ENCODE measurements around the gene SOX21. TPM values are rescaled to one million over a fixed set of nuclear protein-coding genes. Genes with fewer than 3 reads are reported as not detected.
A peak's percentile ranks its signal among the peaks of the same experiment; 100 is the strongest.

SOX21 gene
- total and polyA plus RNA-seq, 10 of the 15 experiments (the other 5 are each of a cell fraction or from before 2014, with no cell fraction given), result not detected

DNA sequence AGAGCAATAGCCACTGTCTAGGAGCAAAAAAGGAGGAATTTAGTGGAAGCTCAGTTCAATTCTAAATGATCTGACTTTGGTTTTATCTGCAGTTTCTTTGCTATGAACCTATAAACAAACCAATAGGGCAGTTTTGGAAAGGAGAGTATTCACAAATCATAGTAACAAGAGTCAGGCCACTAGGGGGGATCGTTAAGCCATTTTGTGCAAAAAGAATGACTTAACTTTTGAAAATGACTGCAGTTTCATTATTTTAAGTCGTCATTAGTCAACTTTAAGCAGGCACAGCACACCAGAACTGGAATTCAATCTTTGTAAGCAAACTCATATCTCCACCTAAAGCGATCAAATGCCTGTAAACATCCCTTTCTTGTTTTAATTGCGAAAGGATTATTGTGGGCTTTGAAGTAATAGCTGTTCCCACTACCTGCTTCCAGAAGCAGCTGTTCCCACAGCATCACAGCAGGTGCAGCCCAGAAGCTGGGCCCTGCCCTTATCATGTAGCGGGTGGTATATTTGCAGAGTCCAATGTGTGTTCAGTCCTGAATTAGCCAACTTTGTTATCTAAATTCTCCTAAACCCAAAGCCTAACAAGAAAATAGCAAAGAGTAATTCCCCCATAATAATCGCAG is 51.5 kb downstream of the SOX21 start:
- no TSS peak for BruUV-seq (replicated peaks)
- ChIA-PET CTCF (interaction anchor here (1.2 to 6.2 kb wide), 7 partner anchors 11 to 745 kb away, joined by 3 to 47 read pairs (median 3); no protein-coding TSS in a partner anchor), SMC1A (ENCODE audit: uncharacterized antibody, unreplicated experiment) (no interaction called here), RAD21 (ENCODE audit: unreplicated experiment) (interaction anchor here (1.0 to 1.2 kb wide), 2 partner anchors 35 to 41 kb away, joined by 3 read pairs; no protein-coding TSS in a partner anchor), POLR2A (no interaction called here)
- DNase-seq (ENCODE audit: low read depth, low spot score) (no peak), FAIRE-seq (no peak), ATAC-seq (peak; percentile 47)
- H2AFZ ChIP-seq (ENCODE audit: control insufficient read depth, low read depth, low read length), result no peak overlapping the region
- intact Hi-C loops (cut with micrococcal nuclease; ENCODE audit: unreplicated experiment) (no loop called here), in situ Hi-C loops (cut with MboI) (no loop called here)
- no peaks in the 10 kb centered on the region for H3K9me3 ChIP-seq (replicated peaks; ENCODE audit: control insufficient read depth, insufficient read depth, low read length)
- H3K4me1 ChIP-seq (ENCODE audit: control insufficient read depth, insufficient read depth, low read length), result peaks cover 9% of the 10 kb centered on the region
- peak in 2 of 3 experiments; percentile 27 to 29; a peak in 3 of 6 replicates for TF ChIP-seq CTCF (IDR thresholded peaks at IDR 0.05 in 2 of 3, conservative IDR thresholded peaks at IDR 0.05 in 1 of 3; ENCODE audit: control insufficient read depth in 2 of 3, extremely low read depth in 1 of 3, insufficient read depth in 1 of 3, low read depth in 3 of 3, low read length in 3 of 3)
- TF ChIP-seq SMARCA5 (IDR thresholded peaks at IDR 0.05), result no peak
- no peak for TF ChIP-seq IRF4 (IDR thresholded peaks at IDR 0.05; ENCODE audit: low read depth, low read length)
- peak; percentile 35 for TF ChIP-seq RAD21 (IDR thresholded peaks at IDR 0.05; ENCODE audit: insufficient read depth, low read depth, low read length)
- no peak overlapping the region for H3K4me3 ChIP-seq
- no peak overlapping the region for H3K9ac ChIP-seq (ENCODE audit: control insufficient read depth, insufficient read depth, low read length)
- no peaks in the 10 kb centered on the region for H3K36me3 ChIP-seq (ENCODE audit: control insufficient read depth in 2 of 2, insufficient read depth in 2 of 2, low read length in 1 of 2)
- 0 out of 4 replicates have a peak, but pooled peaks cover 0 to 2% of the 10 kb centered on the region in 2 experiments for H3K27me3 ChIP-seq (replicated peaks in 1 of 2; ENCODE audit: control insufficient read depth in 2 of 2, insufficient read depth in 2 of 2, low read length in 1 of 2)
- H4K20me1 ChIP-seq (ENCODE audit: control insufficient read depth, insufficient read depth), result no peaks in the 10 kb centered on the region
- H3K79me2 ChIP-seq (ENCODE audit: control insufficient read depth, insufficient read depth, low read length), result no peaks in the 10 kb centered on the region
- H3K27ac ChIP-seq (ENCODE audit: control insufficient read depth, insufficient read depth), result no peak overlapping the region
- H3K4me2 ChIP-seq (ENCODE audit: control insufficient read depth, insufficient read depth), result no peak overlapping the region
- WGBS (ENCODE audit: insufficient coverage, insufficient replicate concordance, low lambda C conversion rate, missing lambda C conversion rate), result 48% methylated on average over 6 of the region's 6 CpGs

Small RNA genes lying within 50 kb of the gene (small RNA-seq; reads per million reads assigned to genes)
- not detected for gene RN7SL585P

Other genes with a start within 250 kb of the SOX21 start
- not detected in 2 replicates for gene DCT, start 232.9 kb downstream of the SOX21 start, total RNA-seq (2014; rRNA removed)
- not detected in 2 replicates for gene DCT, start 232.9 kb downstream of the SOX21 start, total RNA-seq (2014; rRNA removed; fragmentation: Illumina TruSeq; extraction: Trizol)
- not detected in 2 replicates for gene DCT, start 232.9 kb downstream of the SOX21 start, total RNA-seq (2021)
- 0.17 and 0.29 TPM in 2 replicates for gene DCT, start 232.9 kb downstream of the SOX21 start, polyA plus RNA-seq (2011; rRNA removed)
- 0.04 and 0.27 TPM in 2 replicates for gene DCT, start 232.9 kb downstream of the SOX21 start, polyA plus RNA-seq (2014; fragmentation: Illumina TruSeq; extraction: Trizol)
- not detected for gene DCT, start 232.9 kb downstream of the SOX21 start, polyA plus RNA-seq (2014; fragmentation: Nextera tagmentation; extraction: Ambion mirVana)
- not detected in 2 replicates for gene DCT, start 232.9 kb downstream of the SOX21 start, polyA plus RNA-seq (2014; rRNA removed)
- not detected for gene DCT, start 232.9 kb downstream of the SOX21 start, polyA plus RNA-seq (2016; fragmentation: Nextera tagmentation; extraction: Ambion mirVana)
- gene TGDS, start 116.4 kb downstream of the SOX21 start, total RNA-seq (2014; rRNA removed), result 16.2 and 19.1 TPM in 2 replicates
- gene TGDS, start 116.4 kb downstream of the SOX21 start, total RNA-seq (2014; rRNA removed; fragmentation: Illumina TruSeq; extraction: Trizol), result 21.0 and 21.2 TPM in 2 replicates
- gene TGDS, start 116.4 kb downstream of the SOX21 start, total RNA-seq (2021), result 11.2 and 13.1 TPM in 2 replicates
- gene TGDS, start 116.4 kb downstream of the SOX21 start, polyA plus RNA-seq (2011; rRNA removed), result 44.3 and 68.5 TPM in 2 replicates
- gene TGDS, start 116.4 kb downstream of the SOX21 start, polyA plus RNA-seq (2014; fragmentation: Illumina TruSeq; extraction: Trizol), result 24.3 and 26.0 TPM in 2 replicates
- gene TGDS, start 116.4 kb downstream of the SOX21 start, polyA plus RNA-seq (2014; fragmentation: Nextera tagmentation; extraction: Ambion mirVana), result 10 to 100 TPM; 28.1 to 42.7 TPM
- 12.5 and 16.5 TPM in 2 replicates for gene TGDS, start 116.4 kb downstream of the SOX21 start, polyA plus RNA-seq (2014; rRNA removed)
- gene TGDS, start 116.4 kb downstream of the SOX21 start, polyA plus RNA-seq (2016; fragmentation: Nextera tagmentation; extraction: Ambion mirVana), result 10 to 100 TPM; 23.4 to 24.9 TPM
- gene GPR180, start 110.7 kb downstream of the SOX21 start, total RNA-seq (2014; rRNA removed), result 6.3 and 7.6 TPM in 2 replicates
- gene GPR180, start 110.7 kb downstream of the SOX21 start, total RNA-seq (2014; rRNA removed; fragmentation: Illumina TruSeq; extraction: Trizol), result 7.0 and 7.6 TPM in 2 replicates
- 4.2 and 4.4 TPM in 2 replicates for gene GPR180, start 110.7 kb downstream of the SOX21 start, total RNA-seq (2021)
- 5.5 and 8.4 TPM in 2 replicates for gene GPR180, start 110.7 kb downstream of the SOX21 start, polyA plus RNA-seq (2011; rRNA removed)
- 5.1 and 6.3 TPM in 2 replicates for gene GPR180, start 110.7 kb downstream of the SOX21 start, polyA plus RNA-seq (2014; fragmentation: Illumina TruSeq; extraction: Trizol)
- 1 to 10 TPM; 1.6 to 1.8 TPM for gene GPR180, start 110.7 kb downstream of the SOX21 start, polyA plus RNA-seq (2014; fragmentation: Nextera tagmentation; extraction: Ambion mirVana)
- gene GPR180, start 110.7 kb downstream of the SOX21 start, polyA plus RNA-seq (2014; rRNA removed), result 2.4 and 2.8 TPM in 2 replicates
- 1 to 10 TPM; 5.8 to 7.2 TPM for gene GPR180, start 110.7 kb downstream of the SOX21 start, polyA plus RNA-seq (2016; fragmentation: Nextera tagmentation; extraction: Ambion mirVana)

Data from GM12878 (cell line).